Measurements from ENCODE around the gene FAM229A.

Gene FAM229A

DNA sequence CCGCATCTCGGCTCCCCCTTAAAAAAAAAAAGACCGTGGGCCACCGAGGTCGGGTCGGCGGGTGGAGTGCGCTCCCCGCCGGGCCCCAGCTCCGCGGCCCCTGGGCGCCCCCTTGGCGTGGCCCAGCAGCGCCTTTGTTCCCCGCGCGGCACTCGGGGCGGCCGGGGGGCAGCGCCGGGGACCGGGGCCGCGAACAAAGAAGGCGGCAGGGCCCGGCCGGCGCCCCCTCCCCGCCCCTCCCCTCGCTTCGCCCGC lies 26.8 kb downstream of the FAM229A start:
- TF ChIP-seq, protein P1, sequence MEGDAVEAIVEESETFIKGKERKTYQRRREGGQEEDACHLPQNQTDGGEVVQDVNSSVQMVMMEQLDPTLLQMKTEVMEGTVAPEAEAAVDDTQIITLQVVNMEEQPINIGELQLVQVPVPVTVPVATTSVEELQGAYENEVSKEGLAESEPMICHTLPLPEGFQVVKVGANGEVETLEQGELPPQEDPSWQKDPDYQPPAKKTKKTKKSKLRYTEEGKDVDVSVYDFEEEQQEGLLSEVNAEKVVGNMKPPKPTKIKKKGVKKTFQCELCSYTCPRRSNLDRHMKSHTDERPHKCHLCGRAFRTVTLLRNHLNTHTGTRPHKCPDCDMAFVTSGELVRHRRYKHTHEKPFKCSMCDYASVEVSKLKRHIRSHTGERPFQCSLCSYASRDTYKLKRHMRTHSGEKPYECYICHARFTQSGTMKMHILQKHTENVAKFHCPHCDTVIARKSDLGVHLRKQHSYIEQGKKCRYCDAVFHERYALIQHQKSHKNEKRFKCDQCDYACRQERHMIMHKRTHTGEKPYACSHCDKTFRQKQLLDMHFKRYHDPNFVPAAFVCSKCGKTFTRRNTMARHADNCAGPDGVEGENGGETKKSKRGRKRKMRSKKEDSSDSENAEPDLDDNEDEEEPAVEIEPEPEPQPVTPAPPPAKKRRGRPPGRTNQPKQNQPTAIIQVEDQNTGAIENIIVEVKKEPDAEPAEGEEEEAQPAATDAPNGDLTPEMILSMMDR (IDR thresholded peaks at IDR 0.05; ENCODE audit: low read depth, low read length, missing control alignments), result no peak
- DNase-seq (ENCODE audit: low read depth), result no peak
- peak overlapping the region; percentile 67 for H3K4me3 ChIP-seq (ENCODE audit: low read depth, low read length)

DNA sequence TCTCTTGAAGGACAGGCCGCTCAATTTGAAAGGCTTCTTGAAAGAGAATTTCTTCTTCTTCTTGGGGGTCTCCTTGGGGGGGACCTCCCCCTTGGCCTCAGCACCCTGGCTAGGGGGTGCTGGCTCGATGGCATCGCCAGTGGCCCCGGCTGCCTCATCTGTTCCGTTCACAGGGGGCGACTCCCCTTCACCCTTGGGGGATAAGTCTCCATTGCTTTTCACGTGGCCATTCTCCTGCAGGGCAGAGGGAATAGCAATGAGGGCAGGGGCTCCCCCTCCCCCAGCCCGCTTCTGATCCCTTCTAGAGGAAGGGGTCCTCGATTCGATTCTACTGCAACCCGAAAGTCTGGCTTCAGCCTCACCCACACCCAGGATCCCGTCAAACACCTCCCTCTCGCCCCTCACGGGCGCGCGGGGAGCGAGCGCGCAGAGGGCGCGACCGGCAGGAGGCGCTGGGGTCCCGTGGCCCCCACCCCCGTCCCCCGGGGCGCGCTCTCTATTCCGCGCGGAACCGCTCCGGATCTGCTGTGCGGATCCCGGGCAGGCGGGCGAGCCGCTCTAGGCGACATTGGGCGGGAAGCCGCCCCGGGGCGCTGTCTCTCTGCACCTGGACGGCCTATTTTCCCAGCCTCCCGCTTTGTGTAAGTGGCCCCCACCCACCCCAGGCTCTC lies 27.3 kb downstream of the FAM229A start:
- DNase-seq (ENCODE audit: low read depth), result no peak
- peak overlapping the region; percentile 67 for H3K4me3 ChIP-seq (ENCODE audit: low read depth, low read length)
- TF ChIP-seq, protein P1 (IDR thresholded peaks at IDR 0.05; ENCODE audit: low read depth, low read length, missing control alignments), result peak; percentile 78

DNA sequence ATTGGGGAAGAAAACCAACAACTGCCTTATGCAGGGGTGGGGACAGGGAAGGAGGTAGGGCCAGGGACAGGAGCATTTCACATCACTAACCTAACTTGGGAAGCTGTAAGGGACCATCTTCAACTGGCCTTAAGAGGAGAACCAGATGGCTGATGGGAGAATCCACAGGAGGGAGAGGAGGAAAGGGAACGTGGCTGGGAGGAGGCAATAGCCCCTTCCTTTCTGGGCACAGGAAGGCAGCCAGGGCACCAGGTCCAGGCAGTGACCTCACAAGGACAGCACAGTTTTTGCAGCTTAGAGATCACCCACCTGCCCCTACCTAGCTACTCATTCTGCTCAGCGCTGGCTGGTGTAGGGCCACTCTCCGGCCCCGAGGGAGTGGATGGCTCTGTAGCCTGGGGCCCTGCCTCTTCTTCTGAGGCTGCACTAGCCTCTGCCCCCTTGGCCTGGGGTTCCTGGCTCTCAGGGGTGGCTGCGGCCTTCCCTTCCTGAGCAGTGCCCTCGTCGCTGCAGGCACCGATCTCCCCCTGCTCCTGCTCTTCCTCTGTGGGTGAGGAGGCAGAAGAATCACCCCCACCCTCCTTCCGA lies 27.9 kb downstream of the FAM229A start:
- peak overlapping the region; percentile 67 for H3K4me3 ChIP-seq (ENCODE audit: low read depth, low read length)
- TF ChIP-seq, protein P1 (IDR thresholded peaks at IDR 0.05; ENCODE audit: low read depth, low read length, missing control alignments), result no peak
- no peak for DNase-seq (ENCODE audit: low read depth)

DNA sequence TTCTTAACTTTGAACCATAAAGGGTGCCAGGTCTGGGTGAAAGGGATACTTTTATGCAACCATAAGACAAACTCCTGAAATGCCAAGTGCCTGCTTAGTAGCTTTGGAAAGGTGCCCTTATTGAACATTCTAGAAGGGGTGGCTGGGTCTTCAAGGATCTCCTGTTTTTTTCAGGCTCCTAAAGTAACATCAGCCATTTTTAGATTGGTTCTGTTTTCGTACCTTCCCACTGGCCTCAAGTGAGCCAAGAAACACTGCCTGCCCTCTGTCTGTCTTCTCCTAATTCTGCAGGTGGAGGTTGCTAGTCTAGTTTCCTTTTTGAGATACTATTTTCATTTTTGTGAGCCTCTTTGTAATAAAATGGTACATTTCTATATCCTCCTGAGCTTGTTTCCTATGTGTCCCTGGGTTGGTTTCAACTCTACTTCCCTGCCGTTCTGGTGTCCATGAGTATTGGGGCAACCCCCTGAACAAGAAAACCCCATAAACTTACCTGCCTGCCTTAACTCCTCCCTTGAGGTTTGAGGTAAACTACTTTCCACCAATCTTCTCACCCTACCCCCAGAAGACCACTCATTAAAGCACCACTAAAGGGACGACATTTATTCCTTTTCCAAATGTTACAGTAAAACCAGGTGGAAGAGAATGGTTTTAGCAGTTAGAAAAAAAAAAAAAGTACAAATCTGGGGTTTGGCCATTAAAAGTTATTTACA lies 28.9 kb downstream of the FAM229A start:
- TF ChIP-seq, protein P1 (IDR thresholded peaks at IDR 0.05; ENCODE audit: low read depth, low read length, missing control alignments), result peak; percentile 1
- no peak for DNase-seq (ENCODE audit: low read depth)
- peak overlapping the region; percentile 67; the same call in 1 of the 2 replicates for H3K4me3 ChIP-seq (ENCODE audit: low read depth, low read length)

DNA sequence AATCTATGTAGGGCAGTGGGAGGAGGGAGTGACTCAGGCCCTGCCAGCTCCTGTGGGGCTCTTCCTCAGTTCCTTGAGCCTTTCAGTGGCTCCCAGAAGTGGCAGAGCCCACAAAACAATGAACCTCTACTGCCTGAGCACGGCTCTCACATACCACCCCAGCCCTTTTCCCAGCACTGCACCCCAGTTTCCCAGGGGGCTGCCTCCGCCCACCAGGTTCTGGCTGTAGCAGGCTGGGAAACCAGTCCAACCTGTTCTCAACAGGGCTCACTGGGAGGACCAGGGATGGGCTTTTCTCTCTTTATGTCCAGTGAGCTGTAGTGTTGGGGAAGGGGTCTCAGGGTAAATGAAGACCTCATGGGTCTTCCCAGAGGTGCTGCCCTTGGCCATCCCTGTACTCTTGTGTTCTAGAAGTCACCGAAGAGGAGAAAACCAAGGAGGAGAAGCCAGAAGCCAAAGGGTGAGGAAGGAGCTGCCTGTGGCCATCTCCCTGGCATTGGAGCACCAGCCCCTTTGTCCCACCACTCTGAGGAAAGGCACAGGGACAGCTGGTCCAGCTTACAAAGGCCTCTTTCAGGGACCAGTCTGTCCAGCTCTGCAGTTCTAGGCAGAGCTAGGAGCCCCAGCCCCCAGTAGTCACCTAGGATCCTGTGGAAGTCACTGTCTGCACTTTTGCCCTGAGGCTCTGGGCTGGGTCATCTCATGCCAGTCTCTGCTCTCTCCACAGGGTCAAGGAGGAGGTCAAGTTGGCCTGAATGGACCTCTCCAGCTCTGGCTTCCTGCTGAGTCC lies 29.8 kb downstream of the FAM229A start:
- DNase-seq (ENCODE audit: low read depth), result no peak
- no peak overlapping the region for H3K4me3 ChIP-seq (ENCODE audit: low read depth, low read length)
- TF ChIP-seq, protein P1 (IDR thresholded peaks at IDR 0.05; ENCODE audit: low read depth, low read length, missing control alignments), result no peak

DNA sequence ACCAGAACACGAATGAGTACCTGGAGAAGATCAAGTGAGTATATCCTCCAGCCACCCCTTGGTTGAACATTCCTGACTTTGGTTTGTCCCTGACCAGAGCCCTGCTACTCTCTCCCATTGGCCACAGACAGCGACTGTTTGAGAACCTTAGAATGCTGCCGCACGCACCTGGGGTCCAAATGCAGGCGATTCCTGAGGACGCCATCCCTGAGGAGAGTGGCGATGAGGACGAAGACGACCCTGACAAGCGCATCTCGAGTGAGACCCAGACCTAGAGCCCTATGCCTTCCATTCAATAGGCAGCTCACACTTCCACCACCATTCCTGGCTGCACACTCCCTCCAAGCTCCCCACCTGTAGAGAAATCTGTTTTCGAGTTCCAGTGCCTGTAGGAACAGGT lies 30.7 kb downstream of the FAM229A start:
- DNase-seq (ENCODE audit: low read depth), result no peak
- H3K4me3 ChIP-seq (ENCODE audit: low read depth, low read length), result no peak overlapping the region
- TF ChIP-seq, protein P1 (IDR thresholded peaks at IDR 0.05; ENCODE audit: low read depth, low read length, missing control alignments), result no peak

Measured in GM12864 (cell line).